NT2/D1 (cell line): ENCODE results near the gene TOR3A.

Experiments used
- SUZ12 ChIP-seq: IDR thresholded peaks from 2 replicates; pipeline ENCODE4 v1.6.1; 2011; ENCODE audit not compliant: insufficient read length, insufficient read depth; ENCODE audit errors: extremely low read depth
- YY1 ChIP-seq: IDR thresholded peaks from 2 replicates; pipeline ENCODE4 v1.6.1; 2011; ENCODE audit not compliant: insufficient read length, insufficient read depth

- no peak for TF ChIP-seq YY1
- no peak for TF ChIP-seq SUZ12
Measured at GRCh38 chr1:179090923-179091322, 9.1 kb downstream of the TOR3A start.
